PFSK-1 (cell line): ENCODE data around the gene CABP4.

ENCODE experiments used
- FOXP2 ChIP-seq: optimal IDR thresholded peaks from 2 replicates; pipeline ENCODE3; 2011; ENCODE audit warnings: borderline replicate concordance, control low read depth, inconsistent platforms; ENCODE audit not compliant: insufficient read depth; ENCODE audit errors: extremely low read length, extremely low read depth
- POLR2AphosphoS5 ChIP-seq: IDR thresholded peaks from 2 replicates; pipeline ENCODE4 v1.6.1; 2012; ENCODE audit warnings: low read depth, mild to moderate bottlenecking, control low read depth, low read length, moderate library complexity
- SIN3A ChIP-seq: IDR thresholded peaks from 2 replicates; pipeline ENCODE4 v1.6.1; 2012; ENCODE audit warnings: mild to moderate bottlenecking, low read length, moderate library complexity, borderline replicate concordance; ENCODE audit not compliant: insufficient read depth
- TAF1 ChIP-seq: IDR thresholded peaks from 2 replicates; pipeline ENCODE4 v1.6.1; 2012; ENCODE audit warnings: low read length, control low read depth, borderline replicate concordance; ENCODE audit not compliant: insufficient read depth
- TF ChIP-seq, protein P1 (sequence below), 2 experiments: IDR thresholded peaks; 2 replicates each; pipeline versions ENCODE4 v1.6.1 to v1.8.0; 2011 to 2012; ENCODE audit warnings: low read depth in 2 of 2, low read length in 2 of 2, control low read depth in 1 of 2, inconsistent platforms in 1 of 2, mild to moderate bottlenecking in 1 of 2, moderate library complexity in 1 of 2; ENCODE audit not compliant: insufficient read depth in 1 of 2

The CABP4 gene

DNA sequence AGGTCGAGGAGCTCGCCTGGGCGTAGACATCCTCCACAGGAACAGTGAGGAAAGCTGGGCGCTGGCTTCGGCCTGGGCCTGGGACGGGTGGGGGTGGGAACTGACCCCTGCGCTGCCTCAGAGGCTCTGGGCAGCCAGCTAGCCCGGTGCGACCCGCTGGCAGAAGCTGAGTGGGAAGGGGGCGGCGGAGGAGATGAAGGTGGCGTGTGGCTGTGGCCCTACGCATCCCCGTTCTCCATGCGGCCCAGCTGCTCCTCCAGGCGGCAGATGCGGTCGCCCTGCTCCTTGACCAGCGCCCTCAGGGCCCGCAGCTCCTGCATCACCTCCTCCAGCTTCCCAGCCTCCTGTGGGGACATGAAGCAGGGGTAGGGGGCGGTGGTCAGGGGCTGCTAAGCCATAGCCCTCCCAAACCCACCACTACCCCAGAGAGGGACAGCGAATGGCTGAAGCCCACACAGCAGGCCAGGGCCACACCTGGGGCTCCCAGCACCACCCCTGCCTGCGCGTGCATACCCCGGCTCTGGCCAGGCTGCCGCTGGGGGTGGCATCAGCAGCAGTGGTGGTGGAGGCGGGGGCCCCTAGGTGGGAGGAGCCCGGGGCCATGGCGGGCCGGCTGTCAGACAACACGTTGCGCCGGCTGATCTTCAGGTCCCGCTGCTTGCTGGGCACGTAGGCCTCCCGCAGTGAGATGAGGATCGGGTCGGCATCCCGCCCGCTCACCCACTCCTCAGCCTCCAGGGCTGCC is 16.8 kb upstream of the CABP4 start:
- no peak for TF ChIP-seq FOXP2
- TF ChIP-seq POLR2AphosphoS5, result peak; percentile 12; the same call in 1 of the 2 replicates
- TF ChIP-seq TAF1, result no peak
- TF ChIP-seq, protein P1, sequence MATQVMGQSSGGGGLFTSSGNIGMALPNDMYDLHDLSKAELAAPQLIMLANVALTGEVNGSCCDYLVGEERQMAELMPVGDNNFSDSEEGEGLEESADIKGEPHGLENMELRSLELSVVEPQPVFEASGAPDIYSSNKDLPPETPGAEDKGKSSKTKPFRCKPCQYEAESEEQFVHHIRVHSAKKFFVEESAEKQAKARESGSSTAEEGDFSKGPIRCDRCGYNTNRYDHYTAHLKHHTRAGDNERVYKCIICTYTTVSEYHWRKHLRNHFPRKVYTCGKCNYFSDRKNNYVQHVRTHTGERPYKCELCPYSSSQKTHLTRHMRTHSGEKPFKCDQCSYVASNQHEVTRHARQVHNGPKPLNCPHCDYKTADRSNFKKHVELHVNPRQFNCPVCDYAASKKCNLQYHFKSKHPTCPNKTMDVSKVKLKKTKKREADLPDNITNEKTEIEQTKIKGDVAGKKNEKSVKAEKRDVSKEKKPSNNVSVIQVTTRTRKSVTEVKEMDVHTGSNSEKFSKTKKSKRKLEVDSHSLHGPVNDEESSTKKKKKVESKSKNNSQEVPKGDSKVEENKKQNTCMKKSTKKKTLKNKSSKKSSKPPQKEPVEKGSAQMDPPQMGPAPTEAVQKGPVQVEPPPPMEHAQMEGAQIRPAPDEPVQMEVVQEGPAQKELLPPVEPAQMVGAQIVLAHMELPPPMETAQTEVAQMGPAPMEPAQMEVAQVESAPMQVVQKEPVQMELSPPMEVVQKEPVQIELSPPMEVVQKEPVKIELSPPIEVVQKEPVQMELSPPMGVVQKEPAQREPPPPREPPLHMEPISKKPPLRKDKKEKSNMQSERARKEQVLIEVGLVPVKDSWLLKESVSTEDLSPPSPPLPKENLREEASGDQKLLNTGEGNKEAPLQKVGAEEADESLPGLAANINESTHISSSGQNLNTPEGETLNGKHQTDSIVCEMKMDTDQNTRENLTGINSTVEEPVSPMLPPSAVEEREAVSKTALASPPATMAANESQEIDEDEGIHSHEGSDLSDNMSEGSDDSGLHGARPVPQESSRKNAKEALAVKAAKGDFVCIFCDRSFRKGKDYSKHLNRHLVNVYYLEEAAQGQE (IDR thresholded peaks at IDR 0.05; ENCODE audit: insufficient read depth in 1 of 2, low read depth in 2 of 2, low read length in 2 of 2), result no peak
- no peak for TF ChIP-seq SIN3A

DNA sequence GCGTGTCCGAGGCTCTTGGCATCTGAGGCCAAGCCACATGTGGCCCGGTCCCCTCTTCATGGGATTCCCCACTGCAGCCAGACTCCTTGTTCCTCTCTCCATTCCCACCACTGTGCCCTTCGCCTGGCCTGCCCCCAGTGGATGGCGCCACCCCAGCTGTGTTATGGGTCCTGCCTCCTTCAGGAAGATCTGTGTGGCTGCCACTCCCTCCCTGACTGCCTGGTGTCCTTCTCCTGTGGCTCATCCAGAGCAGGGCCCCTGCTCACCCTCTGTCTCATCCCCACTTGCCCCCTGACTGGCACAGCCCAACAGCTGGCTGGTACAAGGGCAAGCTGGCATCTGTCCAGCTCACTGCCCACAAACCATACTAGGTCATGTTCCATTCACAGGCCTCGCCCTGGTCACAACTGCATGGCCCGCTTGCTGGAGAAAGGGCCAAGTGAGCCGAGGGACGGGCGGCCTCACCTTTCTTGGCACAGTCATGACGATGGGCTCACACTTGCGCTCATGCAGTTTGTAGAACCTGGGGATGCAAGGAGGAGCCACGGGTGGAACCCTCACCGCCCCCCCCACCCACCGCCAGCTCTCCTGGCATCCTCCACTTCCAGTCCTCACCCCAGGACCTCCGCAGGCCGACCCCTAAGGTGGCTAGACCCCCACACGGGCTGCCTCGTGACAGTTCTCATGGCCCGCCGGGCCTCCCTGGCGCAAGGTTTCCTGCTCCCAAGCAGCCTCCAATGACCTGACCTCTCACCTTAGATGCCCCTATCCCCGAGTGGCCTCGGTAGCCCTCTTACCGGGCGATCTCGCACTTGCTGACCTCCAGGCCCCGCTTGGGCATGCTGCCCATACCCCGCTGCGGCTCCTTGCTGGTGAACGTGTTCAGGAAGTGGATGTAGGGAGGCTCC is 15.6 kb upstream of the CABP4 start:
- TF ChIP-seq, protein P1 (IDR thresholded peaks at IDR 0.05; ENCODE audit: insufficient read depth in 1 of 2, low read depth in 2 of 2, low read length in 2 of 2), result no peak
- no peak for TF ChIP-seq POLR2AphosphoS5
- no peak for TF ChIP-seq FOXP2
- no peak for TF ChIP-seq SIN3A
- no peak for TF ChIP-seq TAF1

- TF ChIP-seq FOXP2 (no peak), TAF1 (no peak), SIN3A (no peak), POLR2AphosphoS5 (no peak)
These were observed 14.7 kb upstream of the CABP4 start for GRCh38 chr11:67440229-67441097.

DNA sequence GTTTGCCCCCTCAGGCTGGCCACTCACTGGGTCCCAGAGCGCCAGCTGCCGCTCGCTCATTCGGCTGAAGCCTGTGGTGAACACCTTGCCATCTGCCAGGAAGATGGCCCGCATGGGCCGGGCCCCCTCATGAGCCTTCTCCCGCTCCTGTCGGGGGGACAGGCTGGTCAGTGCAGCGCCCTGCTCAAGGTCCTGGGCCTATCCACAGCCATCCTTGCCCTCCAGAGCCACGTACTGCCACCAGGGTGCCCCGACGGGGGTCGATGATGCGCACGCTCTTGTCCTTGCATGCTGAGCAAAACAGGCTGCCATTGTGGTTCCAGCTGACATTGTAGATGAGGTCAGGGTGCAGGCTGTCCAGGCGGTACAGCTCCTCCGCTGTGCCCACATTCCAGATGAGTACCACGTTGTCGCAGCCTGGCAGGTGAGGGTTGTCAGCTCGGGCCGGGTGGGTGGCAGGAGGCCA is 14.0 kb upstream of the CABP4 start:
- no peak for TF ChIP-seq FOXP2
- TF ChIP-seq, protein P1 (IDR thresholded peaks at IDR 0.05; ENCODE audit: insufficient read depth in 1 of 2, low read depth in 2 of 2, low read length in 2 of 2), result no peak
- TF ChIP-seq SIN3A, result no peak
- no peak for TF ChIP-seq TAF1
- no peak; the same call in 1 of the 2 replicates for TF ChIP-seq POLR2AphosphoS5
